Panc1 (cell line): ENCODE measurements around the gene KTN1. TPM values are rescaled to one million over a fixed set of nuclear protein-coding genes. Genes with fewer than 3 reads are reported as not detected.

ENCODE experiments used
- ATAC-seq: fragments of 200-7000 bp; cut with Tn5 transposase; 2 replicates; pipeline ENCODE4 v1.9.1; 2020; ENCODE audit warnings: mild to moderate bottlenecking, moderate library complexity
- BruUV-seq: library from RNA; stranded (reverse); fragments of 400-500 nt; replicated peaks from 2 replicates; lab custom pipeline; 2021; lab: Mats Ljungman, UMichigan
- CTCF ChIA-PET: fragments of 300-600 bp; sonication (Branson Sonifier 250); formaldehyde crosslinking; loops from one replicate; lab custom pipeline; 2022; ENCODE audit warnings: antibody characterized with exemption; lab: Charles Lee
- POLR2A ChIA-PET: fragments of 300-600 bp; sonication (Branson Sonifier 250); formaldehyde crosslinking; loops from one replicate; lab custom pipeline; 2022; ENCODE audit warnings: antibody characterized with exemption; lab: Charles Lee
- DNase-seq: peaks from one replicate; pipeline ENCODE4 v3.0.0-alpha.2; 2010; ENCODE audit warnings: low read depth, low spot score
- H3K27ac ChIP-seq: 2 replicates; pipeline ENCODE4 v1.5.1; 2011; ENCODE audit warnings: mild to moderate bottlenecking, low read length, inconsistent platforms
- H3K27me3 ChIP-seq: fragments of 200-500 bp; sonication (Bioruptor generic); 2 replicates; pipeline ENCODE4 v1.6.0; 2014; ENCODE audit warnings: low read length, inconsistent platforms; ENCODE audit not compliant: control insufficient read depth, insufficient read depth
- H3K36me3 ChIP-seq: fragments of 200-500 bp; sonication (Bioruptor generic); 2 replicates; pipeline ENCODE4 v1.5.1; 2014; ENCODE audit warnings: inconsistent platforms, mild to moderate bottlenecking, low read length, moderate library complexity; ENCODE audit not compliant: control insufficient read depth, insufficient read depth
- H3K4me1 ChIP-seq: 2 replicates; pipeline ENCODE4 v1.5.1; 2011; ENCODE audit warnings: inconsistent platforms, mild to moderate bottlenecking, low read length, moderate library complexity; ENCODE audit not compliant: control insufficient read depth, insufficient read depth
- H3K4me3 ChIP-seq, 2 experiments: 2 replicates each; pipeline ENCODE4 v1.5.1; 2011 to 2012; ENCODE audit warnings: low read depth in 2 of 2, low read length in 2 of 2, mild to moderate bottlenecking in 2 of 2, inconsistent platforms in 1 of 2, moderate library complexity in 1 of 2
- H3K9me3 ChIP-seq: fragments of 200-500 bp; sonication (Bioruptor generic); 2 replicates; pipeline ENCODE4 v1.5.1; 2014; ENCODE audit warnings: low read depth, mild to moderate bottlenecking, inconsistent platforms, low read length, moderate library complexity; ENCODE audit not compliant: control insufficient read depth, insufficient read depth
- CTCF ChIP-seq: fragments of 450-650 bp; IDR thresholded peaks from 2 replicates; pipeline ENCODE4 v1.5.1; 2017; ENCODE audit warnings: mild to moderate bottlenecking
- POLR2AphosphoS5 ChIP-seq: IDR thresholded peaks from 2 replicates; pipeline ENCODE4 v1.6.1; 2012; ENCODE audit warnings: mild to moderate bottlenecking, low read depth, low read length, moderate library complexity
- REST ChIP-seq, 2 experiments: IDR thresholded peaks; 2 replicates each; pipeline ENCODE4 v1.6.1; 2011 to 2012; ENCODE audit warnings: low read depth in 2 of 2, control low read depth in 1 of 2, low read length in 1 of 2, mild to moderate bottlenecking in 1 of 2, moderate library complexity in 1 of 2; ENCODE audit not compliant: insufficient read depth in 1 of 2
- SIN3A ChIP-seq: IDR thresholded peaks from 2 replicates; pipeline ENCODE4 v1.6.1; 2012; ENCODE audit warnings: low read depth, mild to moderate bottlenecking, low read length, moderate library complexity, borderline replicate concordance; ENCODE audit not compliant: insufficient read depth
- TCF7L2 ChIP-seq: IDR thresholded peaks from 2 replicates; pipeline ENCODE4 v1.6.1; 2011; ENCODE audit warnings: mild to moderate bottlenecking, low read depth, low read length, inconsistent platforms
- in situ Hi-C: cut with HindIII; loops from 2 replicates; pipeline ENCODE4 v1.10.0; 2016; ENCODE audit warnings: low sequenced_read_pairs, low pct_unique_long_range_greater_than_20kb
- intact Hi-C: fragments of 100-400 bp; cut with micrococcal nuclease; formaldehyde crosslinking; loops from one replicate; pipeline ENCODE4 v1.10.0; 2022; ENCODE audit not compliant: unreplicated experiment
- total RNA-seq: library from RNA; stranded (reverse); gene quantifications from one replicate; pipeline ENCODE4 v1.2.1, GENCODE V29; 2021; ENCODE audit not compliant: unreplicated experiment

KTN1 gene
- total RNA-seq, 1 experiment from 2014 or later = 310 TPM

GRCh38 chr14:55599250-55599879, 19.4 kb downstream of the KTN1 start:
- Histone ChIP-seq H3K9me3 (no peaks in the 10 kb centered on the region), H3K4me3 (peak overlapping the region; percentile 26 to 54), H3K27ac (peak overlapping the region; percentile 92), H3K27me3 (no peaks in the 10 kb centered on the region), H3K36me3 (no peaks in the 10 kb centered on the region), H3K4me1 (peaks cover 67% of the 10 kb centered on the region)
- in situ Hi-C loops = no loop called here
- ATAC-seq (peak; percentile 92), DNase-seq (peak; percentile 50)
- BruUV-seq = no TSS peak
- intact Hi-C loops = no loop called here
- TF ChIP-seq TCF7L2 (peak; percentile 80), CTCF (no peak), SIN3A (no peak), REST (IDR thresholded peaks at IDR 0.05; ENCODE audit: insufficient read depth in 1 of 2, low read depth in 2 of 2, low read length in 1 of 2) (no peak)
- ChIA-PET POLR2A (interaction anchor here (0.6 kb wide), 1 partner anchor 12 kb away, joined by 3 read pairs; no protein-coding TSS in a partner anchor), CTCF (no interaction called here)

- H3K9me3 ChIP-seq = no peaks in the 10 kb centered on the region
- in situ Hi-C loops (no loop called here), intact Hi-C loops (no loop called here)
- H3K4me3 ChIP-seq = no peak overlapping the region
- no peak for ATAC-seq
- no peaks in the 10 kb centered on the region for H3K36me3 ChIP-seq
- TF ChIP-seq SIN3A = no peak
- no peak for TF ChIP-seq CTCF
- no peak for TF ChIP-seq POLR2AphosphoS5
- no peak for TF ChIP-seq TCF7L2
- TF ChIP-seq REST (IDR thresholded peaks at IDR 0.05; ENCODE audit: insufficient read depth in 1 of 2, low read depth in 2 of 2, low read length in 1 of 2) = no peak
- POLR2A ChIA-PET = interaction anchor here (0.8 kb wide), 1 partner anchor 22 kb away, joined by 5 read pairs; no protein-coding TSS in a partner anchor
- no peak for DNase-seq
- peak overlapping the region; percentile 92 for H3K27ac ChIP-seq
- CTCF ChIA-PET = interaction anchor here (0.7 kb wide), 1 partner anchor 23 kb away, joined by 3 read pairs; no protein-coding TSS in a partner anchor
- no TSS peak for BruUV-seq
- peaks cover 71% of the 10 kb centered on the region for H3K4me1 ChIP-seq
- no peaks in the 10 kb centered on the region for H3K27me3 ChIP-seq
Observed at GRCh38 chr14:55600784-55601561, 21.0 kb downstream of the KTN1 start.
